Tibial nerve (tissue), 3 donors: ENCODE results near the gene LSAMP.

ENCODE experiments used
- POLR2A ChIP-seq, 2 donors: fragments of 450-650 bp; IDR thresholded peaks; one replicate each; pipeline ENCODE4 v1.6.1; 2017; ENCODE audit warnings: antibody characterized with exemption in 2 of 2, mild to moderate bottlenecking in 2 of 2, moderate library complexity in 2 of 2
- TF ChIP-seq, protein P1 (sequence below), 5 experiments: fragments of 200-600 bp in 3 of 5; fragments of 450-650 bp in 2 of 5; sonication (generic) in 3 of 5; IDR thresholded peaks; one replicate each; pipeline ENCODE4 v1.5.1; 2016 to 2019; ENCODE audit warnings: antibody characterized with exemption in 5 of 5, mild to moderate bottlenecking in 3 of 5, moderate library complexity in 2 of 5

DNA sequence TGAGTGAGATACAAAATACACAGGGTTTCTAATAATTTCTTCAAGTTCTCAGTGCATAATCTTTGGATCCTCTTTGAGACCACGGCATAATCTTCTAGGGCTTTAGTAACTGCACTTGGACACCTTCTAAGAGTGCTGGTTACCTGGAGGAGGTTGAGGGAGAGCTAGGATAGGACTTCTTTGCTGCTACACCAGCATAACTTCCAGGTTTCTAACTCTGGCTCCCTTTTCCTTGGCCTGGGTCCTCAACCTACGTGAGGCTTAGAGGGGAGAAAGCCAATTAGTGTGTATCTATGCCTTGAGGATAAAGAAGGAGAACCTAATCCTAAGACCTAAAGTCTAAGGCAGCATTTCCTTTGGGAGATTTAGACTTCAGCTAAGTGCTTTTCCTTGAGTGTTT, 184.8 kb downstream of the LSAMP start:
- TF ChIP-seq, protein P1, sequence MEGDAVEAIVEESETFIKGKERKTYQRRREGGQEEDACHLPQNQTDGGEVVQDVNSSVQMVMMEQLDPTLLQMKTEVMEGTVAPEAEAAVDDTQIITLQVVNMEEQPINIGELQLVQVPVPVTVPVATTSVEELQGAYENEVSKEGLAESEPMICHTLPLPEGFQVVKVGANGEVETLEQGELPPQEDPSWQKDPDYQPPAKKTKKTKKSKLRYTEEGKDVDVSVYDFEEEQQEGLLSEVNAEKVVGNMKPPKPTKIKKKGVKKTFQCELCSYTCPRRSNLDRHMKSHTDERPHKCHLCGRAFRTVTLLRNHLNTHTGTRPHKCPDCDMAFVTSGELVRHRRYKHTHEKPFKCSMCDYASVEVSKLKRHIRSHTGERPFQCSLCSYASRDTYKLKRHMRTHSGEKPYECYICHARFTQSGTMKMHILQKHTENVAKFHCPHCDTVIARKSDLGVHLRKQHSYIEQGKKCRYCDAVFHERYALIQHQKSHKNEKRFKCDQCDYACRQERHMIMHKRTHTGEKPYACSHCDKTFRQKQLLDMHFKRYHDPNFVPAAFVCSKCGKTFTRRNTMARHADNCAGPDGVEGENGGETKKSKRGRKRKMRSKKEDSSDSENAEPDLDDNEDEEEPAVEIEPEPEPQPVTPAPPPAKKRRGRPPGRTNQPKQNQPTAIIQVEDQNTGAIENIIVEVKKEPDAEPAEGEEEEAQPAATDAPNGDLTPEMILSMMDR (IDR thresholded peaks at IDR 0.05): no peak
- TF ChIP-seq POLR2A (IDR thresholded peaks at IDR 0.05): no peak
